GM19238 (cell line): Measurements from ENCODE around the gene CDH22.

ENCODE experiments used
- DNase-seq: peaks from one replicate; pipeline ENCODE4 v3.0.0; 2011; ENCODE audit warnings: low spot score; ENCODE audit not compliant: insufficient read length

Gene CDH22

DNA sequence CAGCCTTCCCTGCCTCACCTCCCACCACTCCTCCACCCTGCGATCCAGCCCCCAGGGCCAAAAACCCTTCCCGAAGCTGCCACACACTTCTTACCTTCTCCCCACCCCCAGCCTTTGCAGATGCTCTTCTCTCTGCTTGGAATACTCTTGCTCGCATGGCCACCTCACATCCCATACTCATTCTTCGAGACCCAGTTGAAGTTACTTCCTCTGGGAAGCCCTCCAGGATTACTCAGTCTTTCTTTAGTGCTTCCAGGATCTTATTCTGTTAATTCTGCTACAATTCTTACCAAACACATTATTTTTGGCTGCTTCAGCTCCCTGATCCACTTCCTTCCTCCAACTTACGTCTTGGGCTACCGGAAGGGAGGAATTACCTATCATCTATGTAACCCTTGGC is 135.8 kb downstream of the CDH22 start:
- DNase-seq = no peak

DNA sequence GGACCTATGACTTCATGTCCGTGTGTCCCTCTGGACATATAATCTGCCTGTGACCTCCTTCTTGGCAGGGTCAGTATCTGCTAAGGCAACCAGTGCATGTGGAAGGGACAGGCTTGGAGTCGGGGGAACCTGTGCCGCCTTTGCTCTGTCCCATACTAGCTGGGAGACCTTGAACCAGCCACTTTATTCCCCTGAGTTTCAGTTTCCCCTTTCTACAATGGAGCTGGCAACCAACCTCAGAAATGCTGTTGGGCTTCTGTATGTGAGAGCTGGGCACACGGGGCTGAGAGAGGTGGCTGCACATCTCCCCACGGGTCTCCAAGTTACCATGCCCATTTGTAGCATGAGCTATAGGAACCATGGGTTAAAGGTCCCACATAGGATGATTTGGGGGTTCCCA is 136.4 kb downstream of the CDH22 start:
- DNase-seq = no peak

DNA sequence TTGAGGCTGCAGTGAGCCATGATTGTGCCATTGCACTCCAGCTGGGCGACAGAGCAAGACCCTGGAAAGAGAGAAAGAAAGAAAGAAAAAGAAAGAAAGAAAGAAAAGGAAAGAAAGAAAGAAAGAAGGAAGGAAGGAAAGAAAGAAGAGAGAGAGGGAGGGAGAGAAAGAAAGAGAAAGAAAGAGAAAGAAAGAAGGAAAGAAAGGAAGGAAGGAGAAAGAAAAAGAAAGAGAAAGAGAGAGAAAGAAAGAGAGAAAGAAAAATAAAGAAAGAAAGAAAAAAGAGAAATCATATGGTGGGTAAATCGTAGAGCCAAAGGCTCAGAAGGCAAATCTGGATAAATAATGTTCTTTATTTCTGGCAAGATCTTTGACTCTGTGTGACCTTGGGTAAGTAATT is 136.8 kb downstream of the CDH22 start:
- DNase-seq = no peak

DNA sequence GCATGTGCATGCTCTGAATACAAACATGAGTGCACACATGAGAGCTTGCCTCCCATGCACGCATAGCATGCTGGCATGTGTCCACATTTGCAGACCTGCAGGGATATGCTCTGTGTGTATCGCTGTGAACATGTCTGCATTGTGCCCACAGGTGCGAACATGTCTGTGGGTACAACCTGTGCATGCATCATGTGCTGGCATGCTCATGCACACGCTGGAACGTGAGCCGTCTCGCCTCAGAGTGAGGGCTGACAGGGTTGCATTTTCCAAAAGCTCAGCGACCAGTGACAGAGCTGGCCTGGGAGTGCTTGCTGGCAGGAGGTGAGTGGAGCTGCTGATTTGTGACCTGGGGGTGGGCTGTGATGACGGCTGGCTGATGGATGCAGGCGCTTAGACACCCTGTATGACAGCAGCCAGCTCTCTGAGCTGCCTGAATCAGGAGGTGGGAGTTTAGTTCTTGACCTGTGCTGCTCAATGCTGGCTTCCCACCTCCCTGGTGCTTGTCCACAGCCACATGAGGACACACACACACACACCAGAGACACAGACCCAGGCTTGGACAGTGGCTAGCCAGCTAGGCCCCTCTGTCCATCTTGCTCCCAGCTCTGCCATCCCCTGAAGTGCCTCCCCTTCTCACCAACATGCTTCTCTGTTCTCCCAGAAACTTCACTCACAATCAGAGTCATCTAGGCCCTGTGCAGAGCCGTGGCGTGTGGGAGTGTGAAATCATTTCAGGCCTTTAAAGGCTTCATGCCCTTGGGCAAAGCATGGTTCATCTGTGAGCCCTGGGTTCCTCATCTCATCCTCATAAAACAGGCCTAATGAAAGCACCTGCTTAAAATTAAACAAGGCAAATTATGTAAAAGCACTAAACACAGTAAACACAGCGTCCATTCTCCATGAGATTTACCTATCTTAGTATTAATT is 138.8 kb downstream of the CDH22 start:
- no peak for DNase-seq

DNA sequence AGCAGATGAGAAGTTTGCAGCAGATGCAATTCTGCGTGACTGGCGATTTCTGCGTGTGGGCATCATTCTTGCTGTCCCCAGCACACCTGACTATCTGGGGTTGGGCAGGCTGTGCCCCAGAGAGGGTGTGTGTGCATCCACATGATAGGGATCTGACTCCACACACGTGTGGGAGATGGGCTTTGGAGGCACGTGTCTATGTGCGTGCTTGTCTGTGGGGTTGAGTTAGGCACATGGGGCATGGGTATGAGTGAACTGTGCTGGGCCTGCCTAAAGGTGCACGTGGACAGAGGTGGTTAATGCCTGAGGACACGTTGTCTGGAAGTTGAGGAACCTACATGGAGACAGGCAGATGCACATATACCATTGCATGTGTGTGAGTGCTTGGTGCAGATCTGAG is 139.9 kb downstream of the CDH22 start:
- no peak for DNase-seq

DNA sequence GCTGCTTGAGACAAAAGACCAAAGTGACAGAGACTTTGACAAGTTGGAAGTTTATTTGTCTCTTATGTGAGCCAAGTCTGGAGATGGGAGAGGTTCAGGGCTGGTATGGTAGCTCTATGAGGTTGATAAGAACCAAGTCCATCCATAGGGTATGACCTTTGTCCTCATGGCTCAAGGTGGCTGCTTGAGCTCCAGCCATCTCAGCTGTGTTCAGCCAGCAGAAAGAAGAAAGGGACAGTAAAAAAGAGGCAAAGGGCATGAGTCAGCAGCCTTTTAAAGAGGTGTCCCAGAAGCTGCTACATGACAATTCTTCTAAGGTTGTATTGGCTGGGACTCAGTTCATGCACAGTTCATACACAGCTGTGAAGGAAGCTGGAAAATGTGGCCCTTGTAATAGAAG is 141.2 kb downstream of the CDH22 start:
- DNase-seq = no peak

DNA sequence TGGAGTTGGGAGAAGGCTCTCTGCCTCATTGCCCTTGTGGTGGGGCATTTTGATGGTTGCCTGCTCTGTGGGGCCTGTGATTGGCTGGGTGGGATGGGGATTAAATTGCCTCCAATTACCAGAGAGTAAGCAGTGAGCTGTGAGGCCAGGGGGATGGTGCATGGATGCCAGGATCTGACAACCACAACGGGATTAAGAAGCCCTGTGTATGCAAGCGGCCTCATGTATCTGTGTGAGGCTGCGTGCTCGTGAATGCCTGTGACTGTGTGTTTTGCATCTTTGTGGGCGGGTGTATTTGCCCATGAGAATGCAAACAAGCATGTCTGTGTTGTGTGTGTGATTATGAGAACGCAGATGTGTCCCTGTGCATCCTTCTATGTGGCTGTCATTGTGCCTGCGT is 144.0 kb downstream of the CDH22 start:
- DNase-seq = no peak

DNA sequence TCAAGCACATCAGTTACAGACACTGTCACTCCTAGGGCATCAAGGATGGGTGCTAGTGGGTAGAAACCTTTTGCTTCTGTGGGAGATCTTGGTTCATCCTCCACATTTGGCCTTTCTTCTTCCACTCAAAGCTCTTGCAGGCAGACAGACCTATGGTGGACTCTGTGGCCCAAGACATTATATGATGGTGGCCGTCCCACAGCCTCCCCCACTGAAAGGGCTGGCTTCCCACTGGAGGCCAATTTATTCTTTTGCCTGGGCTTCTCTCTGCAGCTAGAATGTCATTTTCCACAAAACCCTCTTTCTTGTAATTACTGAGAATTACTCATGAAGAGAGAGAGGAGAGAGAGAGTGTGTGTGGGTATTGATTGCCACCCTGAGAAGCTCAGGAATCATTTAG is 146.4 kb downstream of the CDH22 start:
- DNase-seq = no peak

DNA sequence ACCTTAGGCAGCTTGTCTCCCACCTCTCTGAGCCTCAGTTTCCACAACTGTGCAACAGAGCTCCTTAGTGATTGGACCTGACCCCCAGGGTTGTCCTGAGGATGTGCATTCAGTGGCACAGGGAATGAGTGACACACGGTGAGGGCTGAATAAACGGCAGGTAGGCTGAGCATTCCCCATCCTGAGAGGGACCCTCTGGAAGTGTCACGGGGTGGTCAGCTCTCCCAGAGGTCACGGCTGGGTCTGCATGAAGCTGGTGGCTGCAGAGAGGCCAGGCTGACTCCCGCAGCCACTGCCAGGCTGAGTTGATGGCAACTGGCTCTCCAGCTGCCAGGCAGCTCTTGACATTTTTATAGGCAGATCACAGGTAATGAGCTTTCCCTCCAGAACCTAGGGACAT is 147.6 kb downstream of the CDH22 start:
- DNase-seq = no peak

DNA sequence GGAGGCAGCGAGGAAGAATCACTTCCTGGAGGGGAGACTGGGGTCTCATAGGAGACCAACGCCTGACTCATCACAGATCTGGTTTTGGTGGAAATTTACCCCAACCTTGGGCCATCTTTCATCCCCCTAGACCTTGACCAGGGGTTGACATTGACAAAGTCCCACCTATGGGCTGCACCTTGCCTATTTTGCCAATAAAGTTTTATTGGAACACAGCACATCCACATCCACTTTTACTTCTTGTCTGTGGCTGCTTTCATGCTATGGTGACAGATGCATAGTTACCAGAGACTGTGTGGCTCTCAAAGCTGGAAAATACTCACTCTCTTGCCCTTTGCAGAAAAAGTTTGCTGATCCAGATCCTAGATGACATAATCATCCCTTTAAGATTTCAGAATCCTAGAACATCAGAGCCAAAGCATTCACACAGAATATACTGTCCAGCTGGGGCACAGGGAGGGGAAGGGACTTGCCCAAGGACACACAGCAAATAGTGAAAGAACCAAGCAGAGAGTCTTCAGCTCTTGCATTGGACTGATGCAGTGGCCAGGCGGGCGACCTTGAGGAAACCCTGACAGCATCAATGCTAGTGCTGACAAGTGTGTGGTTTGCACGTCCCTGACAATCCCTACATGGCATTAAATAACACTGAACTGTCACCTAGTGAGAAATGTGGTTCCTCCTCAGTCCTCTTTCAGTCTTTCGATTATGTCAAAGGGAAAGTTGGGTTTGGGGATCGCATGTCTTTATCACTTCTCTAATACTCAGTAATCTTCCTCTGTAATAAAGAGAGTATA is 149.0 kb downstream of the CDH22 start:
- DNase-seq = no peak

DNA sequence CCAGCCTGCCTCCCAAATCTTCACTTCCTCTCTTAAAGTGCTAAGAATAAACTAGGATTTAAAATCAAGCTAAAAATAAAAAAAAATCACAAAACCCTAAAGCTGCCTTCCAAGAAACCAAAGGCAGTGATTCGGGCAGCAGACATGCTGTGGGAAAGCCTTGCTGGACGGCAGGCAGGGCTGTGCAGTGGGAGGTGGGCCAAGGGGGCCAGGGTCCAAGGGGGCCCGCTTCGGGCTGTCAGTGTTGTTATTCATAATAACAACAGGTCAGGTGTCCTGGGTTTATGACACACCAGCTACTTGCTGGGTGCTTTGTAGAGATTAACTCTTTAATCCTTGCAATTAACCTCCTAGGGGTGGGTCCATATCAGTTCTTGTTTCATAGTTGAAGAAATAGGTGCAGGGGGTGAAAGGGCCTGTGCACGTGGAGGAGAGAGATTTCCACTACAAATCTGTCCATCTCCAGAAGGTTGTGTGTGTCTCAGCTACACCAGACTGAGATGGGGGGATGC is 149.8 kb downstream of the CDH22 start:
- no peak for DNase-seq

DNA sequence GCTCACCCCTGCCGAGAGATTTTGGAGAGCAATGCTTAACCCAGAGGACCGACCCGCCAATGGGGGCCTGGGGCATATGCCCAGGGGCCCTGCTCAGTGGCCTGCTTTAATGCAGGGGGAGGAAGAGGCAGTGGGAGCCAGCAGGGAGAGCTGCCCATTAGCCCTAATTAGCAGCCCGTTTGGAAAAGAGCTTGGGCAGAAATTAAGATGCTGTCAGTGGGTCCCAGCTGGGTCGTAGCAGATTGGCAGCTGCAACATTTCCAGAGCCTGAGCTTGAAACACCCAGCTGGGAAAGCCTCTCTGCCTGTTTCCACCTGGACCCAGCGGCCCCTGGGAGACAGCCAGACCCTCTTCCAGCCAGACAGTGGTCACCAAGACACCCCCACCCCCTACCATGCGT is 150.7 kb downstream of the CDH22 start:
- no peak for DNase-seq

DNA sequence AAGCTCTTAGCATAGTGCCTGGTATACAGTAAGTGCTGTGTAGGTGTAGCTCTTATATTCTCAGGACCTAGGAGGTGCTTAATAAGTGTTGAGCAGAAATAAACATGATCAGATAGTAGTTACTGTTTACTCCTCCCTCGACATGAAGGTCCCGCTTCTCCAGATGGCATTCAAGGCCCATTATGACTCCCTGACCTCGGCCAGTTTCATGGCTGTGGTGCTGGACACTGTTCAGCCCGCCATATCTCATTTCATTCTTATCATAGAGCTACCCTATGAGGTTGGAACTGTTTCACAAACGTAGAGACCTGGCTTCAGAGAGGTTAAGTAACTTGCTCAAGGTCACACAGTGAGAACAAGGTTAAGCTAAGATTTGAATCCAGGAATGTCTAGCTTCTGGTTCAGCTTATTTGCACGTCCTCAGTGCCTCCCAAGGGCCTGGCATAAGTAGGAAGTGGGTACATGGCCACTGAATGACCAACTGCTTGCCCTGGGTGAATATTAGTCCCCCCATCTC is 151.2 kb downstream of the CDH22 start:
- no peak for DNase-seq

DNA sequence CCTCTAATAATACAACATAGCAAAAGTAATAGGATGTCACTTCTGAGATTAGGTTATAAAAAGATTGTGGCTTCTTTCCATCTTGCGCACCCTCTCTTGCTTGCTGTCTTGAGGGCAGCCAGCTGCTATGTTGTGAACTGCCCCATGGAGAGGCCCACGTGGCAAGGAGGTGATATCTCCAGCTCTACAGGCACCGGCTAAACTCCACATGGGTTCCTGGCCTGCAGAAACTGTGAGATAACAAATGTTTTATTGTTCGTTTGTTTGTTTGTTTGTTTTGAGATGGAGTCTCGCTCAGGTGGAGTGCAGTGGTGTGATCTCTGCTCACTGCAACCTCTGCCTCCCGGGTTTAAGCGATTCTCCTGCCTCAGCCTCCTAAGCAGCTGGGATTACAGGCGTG is 152.2 kb downstream of the CDH22 start:
- no peak for DNase-seq

DNA sequence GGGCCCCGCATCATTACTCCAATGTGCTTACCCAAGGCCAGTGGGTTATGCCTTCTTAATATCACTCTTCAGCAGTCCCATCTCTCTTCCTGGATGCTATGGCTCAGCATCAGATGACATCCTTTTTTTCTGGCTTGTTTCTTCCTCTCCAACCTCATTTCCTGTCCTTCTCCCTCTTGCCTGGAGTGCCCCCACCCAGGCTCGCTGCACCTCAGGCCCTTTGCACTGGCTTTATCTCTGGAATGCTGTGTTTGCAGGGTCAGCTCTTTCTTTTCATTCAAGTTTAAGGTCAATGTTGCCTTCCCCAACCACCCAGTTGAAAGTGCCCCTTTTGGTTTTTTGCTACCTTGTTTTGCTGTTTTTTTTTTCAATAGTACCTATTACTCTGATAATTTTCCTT is 153.5 kb downstream of the CDH22 start:
- DNase-seq = no peak

DNA sequence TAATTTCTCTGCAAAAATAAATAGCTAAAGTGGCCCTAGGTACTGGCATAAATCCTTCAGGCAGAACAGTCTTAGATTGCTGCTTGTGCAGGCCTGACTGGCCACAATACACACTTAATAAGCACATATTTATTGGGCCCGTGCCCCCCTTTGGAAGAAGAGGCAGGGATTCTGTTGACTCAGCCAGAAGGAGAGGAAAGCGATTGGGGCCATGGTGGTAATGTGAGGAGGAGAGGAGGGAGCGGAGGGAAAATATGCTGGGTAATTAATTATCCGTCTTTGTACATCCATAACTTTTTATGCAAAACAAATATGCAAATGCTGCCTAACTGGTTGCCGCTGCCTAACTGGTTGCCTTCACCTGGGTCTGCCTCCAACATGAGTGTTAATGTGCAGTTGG is 154.0 kb downstream of the CDH22 start:
- DNase-seq = no peak

DNA sequence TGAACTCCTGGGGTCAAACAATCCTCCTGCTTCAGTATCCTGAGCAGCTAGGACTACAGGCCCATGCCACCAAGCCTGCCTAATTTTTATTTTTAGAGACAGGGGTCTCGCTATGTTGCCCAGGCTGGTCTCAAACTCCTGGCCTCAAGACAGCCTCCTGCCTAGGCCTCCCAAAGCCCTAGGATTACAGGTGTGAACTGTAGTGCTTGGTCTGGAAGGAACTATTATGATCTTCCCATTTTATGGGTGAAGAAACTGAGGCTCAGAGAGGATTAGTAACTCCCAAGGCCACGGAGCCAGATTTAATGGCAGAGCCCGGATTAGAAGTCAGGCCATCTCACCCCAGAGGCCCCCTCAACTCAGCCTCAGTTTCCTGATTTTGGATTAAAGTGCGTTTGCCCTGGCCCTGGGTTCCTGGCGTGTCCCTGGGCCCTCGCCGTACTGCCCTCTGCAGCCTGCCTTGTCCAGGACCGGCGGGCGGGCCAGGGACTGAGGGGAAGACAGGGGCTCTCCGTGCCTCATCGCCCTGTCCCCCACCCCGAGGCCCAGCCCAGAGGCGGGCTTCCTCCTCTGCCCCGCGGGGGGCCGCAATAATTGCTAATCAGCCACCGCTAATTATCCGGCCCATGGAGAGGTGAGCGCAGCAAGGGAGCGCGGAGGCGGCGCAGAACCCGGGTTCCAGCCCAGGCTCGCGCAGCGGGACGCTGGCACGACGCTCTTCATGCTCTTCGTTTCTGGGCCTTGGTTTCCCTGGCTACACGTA is 155.3 kb downstream of the CDH22 start:
- DNase-seq = no peak

DNA sequence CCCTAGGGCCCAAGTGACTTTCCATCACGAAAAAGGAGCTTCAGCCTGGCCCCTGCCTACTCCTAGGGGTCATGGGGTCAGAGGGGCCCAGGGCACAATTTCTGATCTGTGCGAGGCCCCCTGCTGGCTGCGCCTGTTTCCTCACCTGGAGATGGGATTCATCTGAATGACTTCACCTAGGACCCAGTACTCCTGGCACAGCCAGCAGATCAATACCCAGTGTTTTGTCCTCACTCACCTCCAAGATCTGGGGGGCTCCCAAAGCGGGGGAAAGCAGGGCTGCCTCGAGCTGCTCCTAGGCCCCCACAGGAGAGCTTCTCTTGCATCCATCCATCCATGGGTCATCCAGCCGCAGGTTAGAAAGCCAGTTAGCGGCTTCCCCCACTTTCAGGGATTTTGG is 156.4 kb downstream of the CDH22 start:
- peak; percentile 27 for DNase-seq

DNA sequence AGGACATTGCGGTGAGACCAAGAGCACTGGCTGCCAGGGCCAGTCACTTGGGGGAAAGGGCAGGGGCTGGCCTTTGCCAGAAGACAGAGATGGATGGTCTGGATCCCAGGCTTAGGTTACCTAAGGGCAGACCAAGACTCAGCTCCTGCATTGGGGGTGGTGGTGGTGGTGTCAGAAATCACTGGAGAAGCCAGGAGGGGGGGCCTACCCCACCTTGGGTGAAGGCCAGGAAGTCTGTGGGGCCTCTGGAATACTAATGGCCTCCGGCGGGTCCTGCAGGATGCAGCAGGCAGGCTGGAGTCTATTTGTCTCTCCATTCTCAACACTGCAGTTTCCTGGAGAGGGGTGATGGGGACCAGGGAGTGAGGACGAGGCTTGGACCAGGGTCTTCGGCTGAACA is 157.4 kb downstream of the CDH22 start:
- no peak for DNase-seq

DNA sequence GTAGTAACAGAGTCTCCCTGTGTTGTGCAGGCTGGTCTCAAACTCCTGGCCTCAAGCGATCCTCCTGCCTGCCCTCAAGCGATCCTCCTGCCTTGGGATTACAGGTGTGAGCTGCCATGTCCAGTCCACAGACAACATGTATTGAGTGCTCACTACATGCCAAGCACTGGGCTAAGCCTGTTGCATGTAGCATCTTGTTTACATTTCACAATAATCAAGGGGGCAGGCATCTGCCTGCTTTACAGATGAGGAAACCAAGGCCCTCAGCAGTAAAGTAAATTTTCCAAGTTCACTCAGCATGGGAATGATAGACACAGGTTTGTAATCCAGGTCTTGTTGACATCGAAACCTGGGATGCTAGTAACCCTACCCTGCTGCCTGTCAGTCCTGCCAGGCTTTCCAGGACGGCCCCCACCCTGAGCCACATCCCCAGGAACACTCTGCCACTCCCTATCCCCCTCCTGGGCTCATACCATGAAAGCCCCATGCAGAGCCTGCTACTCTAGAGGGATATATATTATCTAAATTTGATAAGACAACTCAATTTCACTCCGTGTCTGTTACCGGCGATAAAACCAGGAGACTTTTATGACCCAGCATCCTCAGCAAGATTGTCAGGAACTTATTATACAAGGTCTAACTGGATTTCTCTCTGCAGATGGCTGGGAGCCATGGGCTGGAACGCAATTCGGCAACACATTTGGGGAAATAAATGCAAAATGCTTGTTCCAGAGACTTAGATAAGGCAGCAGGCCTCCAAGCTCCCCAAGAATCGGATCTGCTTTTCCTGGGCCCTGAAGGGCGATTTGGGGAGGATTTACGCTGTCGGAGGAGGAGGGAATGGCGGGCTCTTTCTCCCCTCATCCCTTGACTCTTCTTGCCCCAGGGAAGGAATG is 159.7 kb downstream of the CDH22 start:
- no peak for DNase-seq
